ENCODE measurements around the gene REP15. TPM values are rescaled to one million over a fixed set of nuclear protein-coding genes. Genes with fewer than 3 reads are reported as not detected.

The REP15 gene
- total RNA-seq, 2 donors from 2014 or later: 33.4 to 58.5 TPM

- no peak for DNase-seq
- peak overlapping the region; percentile 9 for H3K4me3 ChIP-seq
Observed at GRCh38 chr12:27696864-27697564, 767 bp downstream of the REP15 start.

GRCh38 chr12:27703720-27704452 lies 7.6 kb downstream of the REP15 start:
- Histone ChIP-seq H3K36me3 (no peaks in the 10 kb centered on the region), H3K27me3 (no peaks in the 10 kb centered on the region), H3K9me3 (no peaks in the 10 kb centered on the region), H3K4me3 (no peak overlapping the region), H3K27ac (no peak overlapping the region), H3K9ac (ENCODE audit: low read depth in 2 of 2, low read length in 2 of 2) (no peak overlapping the region), H3K4me1 (no peaks in the 10 kb centered on the region)
- DNase-seq: peak; percentile 91
- peak; percentile 87 for TF ChIP-seq CTCF (IDR thresholded peaks at IDR 0.05)
- intact Hi-C loops (cut with DNase I): loop anchor here (5.0 kb wide), 1 partner anchor 267 kb away; no protein-coding TSS in a partner anchor

More at GRCh38 chr12:27696864-27697564, 767 bp downstream of the REP15 start:
- intact Hi-C loops (cut with DNase I): no loop called here
- H3K9ac ChIP-seq (ENCODE audit: low read depth in 2 of 2, low read length in 2 of 2): peak overlapping the region in 1 of 2 donors; percentile 42
- TF ChIP-seq CTCF (IDR thresholded peaks at IDR 0.05): no peak
- no peaks in the 10 kb centered on the region for H3K9me3 ChIP-seq
- peak overlapping the region; percentile 60 for H3K27ac ChIP-seq
- no peaks in the 10 kb centered on the region for H3K4me1 ChIP-seq
- H3K36me3 ChIP-seq: no peaks in the 10 kb centered on the region
- H3K27me3 ChIP-seq: no peaks in the 10 kb centered on the region

GRCh38 chr12:27705263-27705662 lies 9.0 kb downstream of the REP15 start:
- Histone ChIP-seq H3K36me3 (no peaks in the 10 kb centered on the region), H3K27me3 (no peaks in the 10 kb centered on the region), H3K27ac (no peak overlapping the region), H3K4me1 (no peaks in the 10 kb centered on the region), H3K4me3 (no peak overlapping the region), H3K9me3 (no peaks in the 10 kb centered on the region), H3K9ac (ENCODE audit: low read depth in 2 of 2, low read length in 2 of 2) (no peak overlapping the region)
- intact Hi-C loops (cut with DNase I): no loop called here
- no peak for TF ChIP-seq CTCF (IDR thresholded peaks at IDR 0.05)
- DNase-seq: no peak

- Histone ChIP-seq H3K9ac (ENCODE audit: low read depth in 2 of 2, low read length in 2 of 2) (no peak overlapping the region), H3K9me3 (no peaks in the 10 kb centered on the region), H3K27me3 (no peaks in the 10 kb centered on the region), H3K36me3 (no peaks in the 10 kb centered on the region), H3K4me1 (no peaks in the 10 kb centered on the region), H3K27ac (no peak overlapping the region), H3K4me3 (no peak overlapping the region)
- intact Hi-C loops (cut with DNase I): no loop called here
- TF ChIP-seq CTCF (IDR thresholded peaks at IDR 0.05): no peak
- no peak for DNase-seq
Observed at GRCh38 chr12:27707216-27707615, 11.0 kb downstream of the REP15 start.

GRCh38 chr12:27709212-27709931 lies 13.1 kb downstream of the REP15 start:
- Histone ChIP-seq H3K27me3 (no peaks in the 10 kb centered on the region), H3K36me3 (no peaks in the 10 kb centered on the region), H3K9me3 (no peaks in the 10 kb centered on the region), H3K27ac (peak overlapping the region; percentile 87), H3K9ac (ENCODE audit: low read depth in 2 of 2, low read length in 2 of 2) (no peak overlapping the region), H3K4me1 (no peaks in the 10 kb centered on the region), H3K4me3 (peak overlapping the region; percentile 98)
- intact Hi-C loops (cut with DNase I): no loop called here
- no peak for DNase-seq
- TF ChIP-seq CTCF (IDR thresholded peaks at IDR 0.05): no peak
